ENCODE results near the gene NLGN1.

- TF ChIP-seq CTCF (IDR thresholded peaks at IDR 0.05) (no peak), EZH2phosphoT487 (IDR thresholded peaks at IDR 0.05) (no peak)
Observed at GRCh38 chr3:173660645-173661299, 263.2 kb downstream of the NLGN1 start.
